IPS DF 4.7 (cell line): ENCODE results near the gene FAM228B.
"Not testable (repeated sequence)": the region's sequence is repeated elsewhere in the genome, so short reads cannot be mapped to it uniquely, and the experiment has no call there.

Experiments
- DNase-seq: peaks from one replicate; pipeline ENCODE4 v3.0.0-alpha.2; 2013; ENCODE audit warnings: low spot score; ENCODE audit errors: extremely low read depth

FAM228B gene

DNA sequence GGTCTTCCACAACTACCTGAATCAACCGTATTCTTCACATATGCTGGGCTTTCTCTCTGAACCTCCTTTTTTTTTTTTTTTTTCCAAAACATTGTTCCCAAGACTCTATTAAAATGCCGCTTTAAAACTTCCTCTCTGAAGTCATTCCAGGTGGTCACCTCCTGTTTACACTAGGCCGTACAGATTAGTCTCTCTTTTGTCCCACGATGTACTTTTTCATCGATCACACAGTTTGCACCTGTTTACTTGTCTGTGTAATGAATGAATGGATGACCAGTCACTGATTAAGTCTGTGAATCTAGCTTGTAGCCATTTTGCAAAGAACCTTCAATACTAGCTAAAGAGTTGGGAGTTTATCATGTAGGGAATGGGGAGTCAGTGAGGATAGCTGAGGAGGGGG, 34.9 kb downstream of the FAM228B start:
- DNase-seq: no peak

DNA sequence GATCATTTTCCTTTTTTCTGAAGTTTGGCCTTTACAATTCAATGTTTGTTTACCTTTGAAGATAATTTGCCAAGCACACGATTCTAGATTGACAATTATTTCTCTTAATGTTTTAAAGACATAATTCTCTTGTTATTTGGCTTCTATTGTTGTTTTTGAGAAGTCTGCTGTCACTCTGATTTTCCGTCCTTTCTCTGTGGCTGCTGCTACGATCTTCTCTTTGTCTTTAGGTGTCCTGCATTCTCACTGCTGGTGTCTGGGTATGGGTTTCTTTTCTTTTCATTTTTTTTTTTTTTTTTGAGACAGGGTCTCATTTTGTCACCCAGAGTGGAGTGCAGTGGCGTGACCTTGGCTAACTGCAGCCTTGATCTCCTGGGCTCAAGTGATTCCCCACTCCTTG, 36.4 kb downstream of the FAM228B start:
- no peak for DNase-seq

DNA sequence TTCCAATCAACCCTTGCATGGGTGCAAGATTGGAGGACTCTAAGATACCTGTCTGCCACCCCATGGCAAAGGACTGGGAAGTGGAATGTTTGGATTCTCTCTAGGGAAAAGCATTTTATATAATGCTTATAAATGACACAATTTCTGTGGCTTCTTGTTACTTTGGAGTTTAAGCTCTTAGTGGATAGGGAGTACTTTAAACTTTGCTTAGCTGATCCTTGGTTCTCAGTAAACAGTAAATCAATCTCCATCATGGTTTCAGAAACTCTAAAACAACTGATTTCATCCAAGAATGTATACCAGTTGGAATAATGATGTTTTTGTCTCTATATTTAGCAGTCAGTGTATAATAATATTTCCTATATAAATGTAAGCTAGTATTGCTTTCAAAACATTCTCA, 37.5 kb downstream of the FAM228B start:
- no peak for DNase-seq

DNA sequence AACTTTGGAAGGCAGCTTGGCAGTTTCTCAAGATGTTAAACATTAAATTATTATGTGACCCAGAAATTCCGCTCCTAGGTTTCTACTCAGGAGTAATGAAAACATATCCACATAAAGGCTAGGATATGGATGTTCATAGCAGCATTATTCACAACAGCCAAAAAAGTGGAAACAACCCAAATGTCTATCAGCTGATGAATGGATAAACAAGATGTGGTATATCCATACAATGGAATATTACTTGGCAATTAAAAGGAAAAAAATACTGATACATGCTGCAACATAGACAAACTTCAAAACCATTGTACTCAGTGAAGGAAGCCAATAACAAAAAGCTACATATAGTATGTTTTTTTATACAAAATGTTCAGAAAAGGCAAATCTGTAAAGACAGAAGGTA, 39.2 kb downstream of the FAM228B start:
- no peak for DNase-seq

DNA sequence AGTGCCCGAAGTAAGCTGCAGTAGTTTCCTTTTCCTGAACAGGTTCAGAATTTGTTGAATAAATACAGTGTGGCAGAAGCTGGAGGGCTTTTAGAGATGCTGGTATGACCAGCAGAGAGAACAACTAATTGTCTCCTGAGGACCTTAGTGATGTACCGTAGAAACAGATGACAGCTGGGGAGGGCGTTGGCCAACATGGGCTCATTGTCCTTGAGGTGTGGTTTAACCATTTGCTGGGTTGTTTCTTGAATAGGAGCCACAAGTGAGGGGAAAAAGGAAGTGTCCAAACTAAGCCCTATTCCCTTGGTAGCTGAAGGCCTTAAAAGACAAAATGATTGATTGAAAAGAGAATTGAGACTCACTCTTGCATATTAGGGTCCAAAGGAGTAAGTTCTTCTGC, 39.9 kb downstream of the FAM228B start:
- DNase-seq: no peak

DNA sequence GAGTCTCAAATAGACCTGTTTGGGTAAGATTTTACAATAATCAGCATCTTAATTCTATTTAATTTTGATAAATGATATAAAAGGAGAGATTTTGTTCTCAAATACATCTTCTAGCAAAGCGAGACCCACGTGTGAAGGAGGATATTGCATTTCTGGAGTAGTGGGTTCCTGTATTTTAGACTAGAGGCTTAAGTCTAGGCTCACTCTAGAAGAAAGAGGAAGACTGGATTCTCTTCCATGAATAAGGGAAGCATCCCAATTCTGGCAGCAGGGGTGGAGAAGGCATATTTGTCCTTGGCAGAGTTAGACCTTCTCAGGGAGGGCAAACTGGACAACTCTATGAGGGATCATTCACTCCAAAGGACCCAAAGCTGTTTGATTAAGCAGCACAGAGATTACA, 40.3 kb downstream of the FAM228B start:
- DNase-seq: no peak

DNA sequence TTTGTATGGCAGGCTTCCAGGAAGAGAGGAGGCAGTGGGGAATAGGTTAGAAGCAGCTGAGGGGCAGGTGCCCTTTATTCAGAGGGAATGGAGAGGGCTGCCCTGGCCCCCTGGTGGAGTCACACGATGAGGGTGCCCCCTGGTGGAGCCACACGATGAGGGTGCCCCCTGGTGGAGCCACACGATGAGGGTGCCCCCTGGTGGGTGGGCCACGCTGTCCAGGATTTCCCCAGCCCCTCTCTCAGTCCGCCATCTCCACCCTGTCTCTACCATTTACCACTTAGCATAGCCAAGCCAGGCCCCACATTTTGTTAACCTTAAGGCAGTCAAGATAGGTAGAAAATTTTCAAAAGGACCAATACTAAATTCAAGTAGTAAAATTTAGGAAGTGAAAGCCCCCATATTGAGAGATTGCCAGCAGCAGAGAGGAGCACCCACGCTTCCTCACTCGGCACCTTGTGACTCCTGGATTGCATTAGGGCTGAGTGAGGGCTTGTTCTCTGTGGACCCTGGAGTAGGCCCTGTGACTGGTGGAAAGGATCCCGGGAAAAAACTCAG, 41.2 kb downstream of the FAM228B start:
- peak; percentile 22 for DNase-seq

DNA sequence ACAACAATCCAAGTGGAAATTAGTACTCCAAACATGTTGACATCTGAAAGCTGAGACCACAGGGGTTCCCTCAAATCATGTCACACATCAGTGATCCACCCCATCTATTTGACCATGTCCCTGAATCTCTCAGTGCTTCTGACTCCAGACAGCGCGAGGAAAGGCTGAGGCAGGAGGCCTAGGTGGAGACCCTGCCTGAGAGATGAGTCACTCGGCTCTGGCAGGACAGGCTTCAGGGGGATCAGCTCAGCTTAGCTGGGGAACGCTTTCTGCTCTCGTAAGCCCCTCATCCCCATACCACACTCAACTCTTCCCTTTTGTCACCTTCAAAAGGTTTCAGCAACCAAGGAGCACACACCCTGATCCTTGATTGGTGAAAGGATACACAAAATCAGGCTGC, 45.8 kb downstream of the FAM228B start:
- no peak for DNase-seq

DNA sequence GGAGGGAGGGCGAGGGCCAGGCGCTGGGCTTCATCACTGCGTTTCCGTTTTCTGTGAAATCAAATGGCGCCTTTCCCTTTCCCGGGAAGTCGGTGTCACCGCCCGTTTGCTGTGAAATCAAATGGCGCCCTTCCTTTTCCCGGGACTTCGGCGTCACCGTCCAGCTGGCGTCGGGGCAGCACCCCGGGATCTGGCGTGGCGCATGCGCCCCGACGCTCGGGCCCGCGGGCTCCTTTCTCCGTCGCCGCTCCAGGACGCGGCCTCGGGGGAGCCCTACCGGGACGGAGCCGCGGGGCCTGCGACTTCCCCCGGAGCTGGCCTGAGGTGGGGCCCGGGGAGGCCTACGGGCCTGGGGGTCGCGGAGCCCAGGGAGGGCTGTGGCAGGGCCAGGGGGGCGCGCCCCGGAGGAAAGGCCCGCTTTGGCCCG, 51.6 kb downstream of the FAM228B start, which contains the start of gene FAM228A:
TSS of gene FAM228A (plus strand) at position 203 of the 427 bp plus-strand sequence. CDS start 428 bp downstream, outside the sequence.
- no peak for DNase-seq

DNA sequence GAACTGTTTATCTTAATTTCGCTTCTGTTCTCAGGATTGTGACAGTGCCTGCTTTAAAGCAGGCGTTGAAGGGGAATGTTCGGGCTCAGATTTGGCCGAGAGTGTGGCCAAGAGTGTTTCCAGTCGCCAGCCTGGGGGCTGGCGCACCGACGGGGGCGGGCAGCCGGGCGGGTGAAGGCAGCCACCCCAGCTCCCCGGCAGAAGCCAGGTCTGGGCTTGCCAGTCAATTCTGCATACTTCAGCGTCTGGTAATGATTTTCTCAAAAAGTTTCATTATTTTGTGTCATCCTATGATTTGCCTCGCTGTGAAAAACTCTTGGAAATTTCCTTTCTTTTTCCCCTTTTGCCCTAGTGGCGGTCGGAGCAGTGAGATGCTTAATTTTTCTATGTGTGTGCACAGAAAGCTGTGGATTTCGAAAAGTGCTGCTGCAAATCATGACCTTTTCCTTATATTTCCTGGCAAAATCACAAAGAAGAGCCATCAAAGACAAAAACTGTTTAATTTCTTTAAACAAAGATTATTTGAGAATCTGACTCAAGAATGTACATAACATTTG, 52.4 kb downstream of the FAM228B start:
- no peak for DNase-seq

DNA sequence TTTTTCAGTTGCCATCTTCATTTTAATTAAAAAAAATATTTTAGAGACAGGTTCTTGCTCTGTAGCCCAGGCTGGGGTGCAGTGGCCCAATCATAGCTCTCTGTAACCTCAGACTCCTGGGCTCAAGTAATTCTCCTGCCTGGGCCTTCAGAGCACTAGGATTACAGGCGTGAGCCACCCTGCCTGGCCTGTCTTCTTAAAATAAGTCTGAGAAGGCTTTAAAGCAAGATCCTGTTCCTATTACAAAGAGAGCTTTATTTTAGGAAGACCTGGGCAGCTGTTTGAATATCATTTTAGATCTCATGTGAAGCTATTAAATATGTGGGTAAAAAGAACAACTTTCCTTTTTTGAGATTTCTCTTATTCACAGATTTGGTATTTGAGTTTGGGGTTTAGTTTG, 53.1 kb downstream of the FAM228B start:
- no peak for DNase-seq

DNA sequence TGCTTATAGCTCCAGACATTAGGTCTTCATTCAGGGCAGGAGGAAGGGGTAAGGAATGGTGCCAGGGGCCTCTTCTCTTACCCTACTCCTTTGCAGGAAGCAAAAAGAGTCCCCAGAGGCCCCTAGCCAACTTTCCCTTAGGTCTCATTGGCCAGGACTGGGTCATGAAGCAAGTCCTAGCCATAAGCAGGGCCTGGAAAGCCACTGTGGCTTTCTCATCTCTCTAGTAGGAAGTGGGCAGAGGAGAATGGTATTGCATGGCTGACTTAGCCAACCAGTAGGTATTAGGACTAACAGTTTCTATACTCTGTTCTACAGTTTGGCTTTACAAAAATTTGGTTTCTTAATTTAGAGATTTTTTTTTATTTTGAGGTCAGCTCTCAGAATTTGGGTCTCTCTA, 56.4 kb downstream of the FAM228B start:
- no peak for DNase-seq

DNA sequence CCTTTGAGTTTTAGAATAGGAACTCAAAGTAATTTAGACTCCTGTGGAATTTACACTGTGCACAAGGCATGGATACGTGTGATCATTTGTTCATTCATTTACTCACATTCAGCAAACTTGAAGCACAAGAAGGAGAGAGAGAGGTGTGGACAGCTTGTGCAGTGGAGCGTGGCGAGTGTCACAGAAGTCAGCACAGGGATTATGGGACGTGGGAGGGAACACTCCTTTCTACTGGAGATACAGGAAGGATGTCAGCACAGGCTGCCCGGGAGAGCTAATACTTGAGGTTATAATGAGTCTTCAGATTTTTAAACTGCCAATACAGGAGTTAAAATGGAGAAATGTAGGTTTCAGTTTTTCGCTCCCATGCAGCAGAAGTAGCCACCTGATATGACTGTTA, 58.6 kb downstream of the FAM228B start:
- DNase-seq: no peak

DNA sequence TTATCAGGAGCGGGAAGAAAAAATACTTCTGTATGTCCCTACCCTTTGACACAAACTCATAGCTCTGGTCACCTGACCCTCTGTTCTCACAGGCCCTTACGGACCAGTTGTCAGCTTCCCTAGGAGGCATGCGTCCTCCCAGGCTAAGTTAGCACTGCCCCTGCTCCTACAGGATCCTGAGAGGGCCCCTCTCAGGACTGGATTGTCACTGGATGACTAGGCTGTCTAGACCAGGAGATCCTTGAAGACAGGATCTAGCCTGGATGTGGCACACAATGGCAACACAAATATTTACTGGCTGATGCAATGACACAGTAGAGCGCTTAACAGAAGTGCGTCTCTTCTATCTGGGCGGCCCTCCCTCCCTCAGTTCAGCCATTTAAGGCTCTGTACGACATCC, 59.2 kb downstream of the FAM228B start:
- DNase-seq: no peak

DNA sequence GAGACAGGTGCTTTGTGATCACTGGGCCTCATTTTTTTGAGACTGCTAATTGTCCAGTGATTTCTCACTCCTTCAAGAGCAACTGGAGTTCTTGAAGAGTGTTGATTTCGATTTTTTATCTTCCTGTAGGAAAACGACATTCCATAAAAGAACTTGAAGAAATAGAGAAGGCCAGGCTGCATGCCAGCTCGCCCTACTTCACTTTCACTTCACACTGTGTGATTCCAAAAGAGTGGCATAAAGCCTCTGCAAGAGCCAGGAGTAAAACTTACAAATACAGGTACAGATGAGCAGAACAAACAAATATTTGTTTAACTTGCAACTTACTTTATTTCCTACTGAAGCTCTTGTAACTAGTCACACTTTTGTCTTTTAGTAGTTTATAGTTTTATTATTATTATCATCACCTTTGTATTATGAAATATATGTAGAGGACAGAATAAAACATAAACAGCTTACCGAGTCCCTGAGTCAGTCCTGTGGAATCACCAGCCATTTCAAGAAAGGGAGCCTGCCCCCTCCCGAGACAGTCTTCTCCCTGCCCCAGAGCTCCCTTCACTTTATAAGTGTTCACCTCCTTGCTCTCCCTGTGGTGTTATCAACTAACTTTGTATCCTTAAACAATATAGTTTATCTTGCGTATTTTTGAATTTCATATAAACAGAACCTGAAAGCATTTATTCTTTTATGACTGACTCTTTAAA, 60.2 kb downstream of the FAM228B start:
- DNase-seq: no peak

DNA sequence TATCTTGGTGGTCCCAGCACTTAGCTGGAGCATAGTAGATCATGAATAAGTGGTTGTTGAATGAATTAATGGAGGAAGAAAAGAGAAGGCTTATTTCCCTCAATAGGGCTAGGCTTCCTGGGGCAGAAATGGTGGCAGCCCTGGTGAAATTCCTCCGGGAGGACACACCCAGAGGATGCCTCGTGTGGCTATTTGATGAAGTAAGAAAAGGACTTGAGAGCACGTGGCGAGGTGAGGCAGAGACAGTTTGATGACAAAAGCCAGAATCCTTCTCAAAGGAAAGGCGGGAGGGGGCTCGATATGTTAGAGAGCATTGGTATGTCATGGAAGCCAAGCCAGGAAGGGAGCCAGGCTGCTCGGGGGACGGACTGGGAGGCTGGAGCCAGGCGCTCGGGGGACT, 66.3 kb downstream of the FAM228B start:
- DNase-seq: no peak

DNA sequence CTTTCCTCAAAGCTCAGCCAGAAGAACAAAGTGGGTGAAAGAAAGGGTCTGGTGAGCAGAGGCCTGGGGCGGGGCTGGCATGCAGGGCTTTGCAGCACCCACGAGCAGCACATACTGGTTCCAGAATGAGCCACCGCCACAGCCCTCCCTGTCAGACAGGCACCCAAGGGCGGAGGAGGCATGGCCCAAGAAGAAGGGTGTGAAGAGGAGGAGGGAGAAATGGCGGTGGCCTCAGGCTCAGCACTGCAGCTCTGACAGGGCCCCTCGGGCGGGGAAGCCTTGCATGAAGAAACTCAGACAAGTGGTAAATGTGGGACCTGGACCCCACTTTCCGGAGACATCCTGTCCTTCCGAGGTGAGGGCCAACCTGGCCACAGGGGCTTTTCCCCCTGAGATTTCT, 67.2 kb downstream of the FAM228B start:
- no peak for DNase-seq

DNA sequence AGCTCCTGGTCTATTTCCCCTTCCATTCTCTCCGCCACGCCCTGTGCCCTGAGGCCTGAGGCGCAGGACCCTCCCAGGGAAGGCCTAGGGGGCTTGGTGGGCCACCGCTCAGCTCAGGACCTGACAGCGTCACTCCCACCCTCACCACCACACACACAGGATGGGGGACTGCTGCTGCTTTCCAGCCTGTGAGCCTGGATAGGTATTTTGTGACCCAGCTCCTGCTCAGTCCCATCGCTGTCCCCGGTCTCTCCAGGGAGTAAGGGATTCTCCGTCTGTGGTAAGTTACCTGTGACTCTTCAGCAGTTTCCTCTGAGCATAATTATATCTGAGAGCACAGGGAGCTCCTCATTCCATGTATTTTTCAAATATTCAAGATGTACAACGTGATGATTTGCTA, 67.9 kb downstream of the FAM228B start:
- no peak for DNase-seq

DNA sequence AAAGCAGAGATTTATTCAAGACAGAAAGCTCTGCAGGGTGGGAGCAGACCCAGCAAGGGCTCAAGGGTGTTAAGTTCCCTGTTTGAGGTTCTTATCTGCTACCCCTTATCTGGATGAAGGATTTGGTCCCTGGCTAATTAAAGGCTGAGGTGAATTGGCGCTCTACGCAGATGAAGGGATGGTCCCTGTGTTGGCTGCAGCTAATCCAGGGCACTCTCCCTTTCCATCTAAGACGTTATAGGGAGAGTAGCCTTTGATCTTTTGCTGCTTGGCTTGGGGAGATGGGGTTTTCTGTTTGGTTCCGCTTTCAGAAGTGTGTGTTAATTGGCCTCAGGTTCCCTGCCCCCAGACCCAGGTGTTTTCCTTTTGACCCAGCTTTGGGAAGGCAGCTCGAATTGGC, 68.6 kb downstream of the FAM228B start:
- DNase-seq: no peak

DNA sequence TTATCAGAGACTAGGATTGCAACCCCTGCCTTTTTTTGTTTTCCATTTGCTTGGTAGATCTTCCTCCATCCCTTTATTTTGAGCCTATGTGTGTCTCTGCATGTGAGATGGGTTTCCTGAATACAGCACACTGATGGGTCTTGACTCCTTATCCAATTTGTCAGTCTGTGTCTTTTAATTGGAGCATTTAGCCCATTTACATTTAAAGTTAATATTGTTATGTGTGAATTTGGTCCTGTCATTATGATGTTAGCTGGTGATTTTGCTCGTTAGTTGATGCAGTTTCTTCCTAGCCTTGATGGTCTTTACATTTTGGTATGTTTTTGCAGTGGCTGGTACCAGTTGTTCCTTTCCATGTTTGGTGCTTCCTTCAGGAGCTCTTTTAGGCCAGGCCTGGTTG, 73.9 kb downstream of the FAM228B start:
- not testable (repeated sequence) for DNase-seq

DNA sequence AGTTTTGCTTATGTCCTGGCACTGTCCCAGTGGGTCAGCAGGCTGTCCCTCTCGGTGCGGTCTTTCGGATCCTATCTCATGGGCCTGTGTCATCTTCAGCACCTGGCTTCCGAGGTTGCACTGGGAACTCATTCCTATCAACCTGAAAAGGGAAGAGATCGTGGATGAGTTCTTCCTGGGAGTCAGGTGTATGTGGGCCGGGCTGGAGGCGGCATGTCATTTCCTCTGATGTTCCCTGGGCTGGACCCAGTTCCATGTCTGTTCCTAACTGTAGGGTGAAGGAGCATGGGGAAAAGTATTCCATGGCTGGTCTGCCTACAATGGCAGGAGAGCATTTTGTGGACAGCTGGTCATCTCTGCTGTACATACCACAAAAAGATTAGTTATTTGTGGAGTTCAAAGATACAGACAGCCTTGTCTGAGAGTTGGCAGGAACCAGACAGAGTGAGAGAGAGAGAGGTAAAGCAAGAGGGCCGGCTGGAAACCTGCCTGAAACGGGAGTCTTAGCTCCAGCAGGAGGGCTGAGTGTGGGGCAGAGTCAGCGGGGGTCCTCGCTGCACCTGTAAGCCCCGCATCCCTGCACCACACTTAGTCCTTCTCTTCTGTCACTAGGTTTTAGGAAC, 76.8 kb downstream of the FAM228B start:
- DNase-seq: no peak

DNA sequence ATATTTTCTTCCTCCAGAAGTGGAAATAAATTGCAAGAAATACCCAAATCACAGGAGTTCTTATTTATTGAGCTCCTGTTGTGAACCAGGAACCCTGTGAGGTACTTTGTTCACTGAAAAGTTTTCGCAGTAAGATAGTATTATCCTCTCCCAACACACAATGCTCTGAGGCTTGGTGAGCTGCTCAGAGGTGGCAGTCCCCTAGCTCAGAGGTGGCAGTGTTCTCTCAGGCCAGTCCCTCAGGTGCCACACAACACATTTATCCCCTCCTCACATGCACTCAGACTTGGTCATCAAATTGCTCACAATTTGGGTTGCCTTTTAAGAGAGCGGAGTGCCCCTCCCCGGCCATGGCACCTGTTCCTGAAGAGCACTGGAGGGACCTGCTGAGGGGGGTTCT, 77.5 kb downstream of the FAM228B start:
- no peak for DNase-seq
